ENCODE results near the gene GBE1.
"Not testable (repeated sequence)": the region's sequence is repeated elsewhere in the genome, so short reads cannot be mapped to it uniquely, and the experiment has no call there.

Gene GBE1

DNA sequence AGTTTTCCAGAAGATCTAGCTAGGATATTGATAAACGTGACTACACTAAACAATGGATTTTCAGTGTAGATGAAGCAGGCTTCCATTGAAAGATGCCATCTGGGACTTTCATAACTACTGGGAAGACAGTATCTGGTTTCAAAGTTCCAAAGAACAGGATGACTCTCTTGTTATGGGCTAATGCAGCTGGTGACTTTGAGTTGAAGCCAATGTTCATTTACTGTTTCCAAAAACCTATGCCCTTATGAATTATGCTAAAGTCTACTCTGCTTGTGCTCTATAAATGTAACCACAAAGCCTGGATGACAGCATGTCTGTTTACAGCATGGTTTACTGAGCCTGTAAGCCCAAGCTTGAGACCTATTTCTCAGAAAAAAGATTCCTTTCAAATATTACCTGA, 245.4 kb downstream of the GBE1 start:
- DNase-seq: no peak

DNA sequence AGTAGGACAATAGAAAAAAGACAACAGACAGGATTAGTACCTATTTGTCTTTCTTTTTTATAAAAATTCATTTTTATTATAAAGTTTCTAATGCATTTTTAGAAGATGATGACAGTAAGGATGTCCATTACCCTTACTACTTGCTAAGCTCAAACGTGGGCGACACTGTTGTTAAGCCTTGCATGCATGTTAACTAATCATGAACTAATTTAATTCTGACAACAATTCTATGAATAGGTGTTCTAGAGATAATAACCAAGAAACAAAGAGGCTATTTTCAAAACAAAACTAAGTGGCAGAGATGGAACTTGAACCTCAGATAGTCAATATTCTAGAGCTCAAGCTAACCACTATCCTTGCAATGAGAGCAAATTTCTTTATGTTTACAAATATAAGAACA, 247.9 kb downstream of the GBE1 start:
- no peak for DNase-seq

DNA sequence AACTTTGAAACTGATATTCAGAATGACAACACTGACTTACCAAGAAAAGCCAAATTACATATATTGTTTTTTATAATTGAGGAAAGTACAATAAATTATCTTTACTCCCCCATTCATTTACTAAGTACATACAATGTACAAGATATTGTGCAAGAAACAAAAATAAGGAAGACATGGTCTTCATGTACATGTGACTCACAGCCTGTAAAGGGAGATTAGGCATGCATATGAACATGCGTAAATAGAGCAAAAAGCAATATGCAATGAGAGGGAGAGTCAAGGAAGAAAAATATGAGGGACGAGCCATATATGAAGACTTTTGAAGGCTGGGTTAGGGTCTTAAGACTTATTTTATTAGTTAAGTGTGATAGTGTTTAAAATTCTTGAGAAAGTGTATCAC, 258.4 kb downstream of the GBE1 start:
- no peak for DNase-seq

DNA sequence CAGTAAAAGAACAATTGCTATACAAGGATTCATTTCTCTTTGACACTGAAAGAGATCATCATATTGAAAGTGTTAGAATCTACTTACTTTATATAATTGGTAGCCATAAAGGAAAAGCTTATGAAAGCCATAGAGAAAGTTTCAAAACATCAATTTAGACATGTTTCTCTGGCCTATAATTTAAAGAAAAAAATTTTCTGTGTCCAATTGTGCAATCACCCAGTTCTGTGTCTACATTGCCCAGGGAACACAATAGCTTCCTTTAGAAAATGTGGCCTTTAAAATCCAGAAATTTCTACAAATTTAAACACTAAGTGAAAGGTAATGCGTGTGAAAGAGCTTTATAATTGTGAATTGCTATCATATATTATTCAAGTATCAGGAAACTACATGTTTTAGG, 259.2 kb downstream of the GBE1 start:
- no peak for DNase-seq

DNA sequence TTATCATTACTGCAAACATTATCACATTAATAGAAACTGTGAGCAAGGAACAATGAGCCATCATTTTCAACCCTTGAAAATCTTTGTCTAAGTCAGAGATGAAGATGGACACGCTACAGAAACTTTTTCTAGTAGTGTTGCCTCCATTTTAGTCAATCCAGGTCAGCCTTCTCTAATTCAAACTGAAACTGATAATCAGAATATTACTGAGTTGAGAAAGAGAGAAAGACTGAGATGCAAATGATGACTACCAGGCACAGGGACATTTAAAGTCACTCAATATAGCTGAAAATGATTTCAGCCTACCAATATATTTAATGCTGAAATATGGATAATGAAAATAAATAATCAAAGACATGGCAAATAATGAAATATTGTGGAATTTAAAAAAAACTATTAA, 261.4 kb downstream of the GBE1 start:
- DNase-seq: no peak

DNA sequence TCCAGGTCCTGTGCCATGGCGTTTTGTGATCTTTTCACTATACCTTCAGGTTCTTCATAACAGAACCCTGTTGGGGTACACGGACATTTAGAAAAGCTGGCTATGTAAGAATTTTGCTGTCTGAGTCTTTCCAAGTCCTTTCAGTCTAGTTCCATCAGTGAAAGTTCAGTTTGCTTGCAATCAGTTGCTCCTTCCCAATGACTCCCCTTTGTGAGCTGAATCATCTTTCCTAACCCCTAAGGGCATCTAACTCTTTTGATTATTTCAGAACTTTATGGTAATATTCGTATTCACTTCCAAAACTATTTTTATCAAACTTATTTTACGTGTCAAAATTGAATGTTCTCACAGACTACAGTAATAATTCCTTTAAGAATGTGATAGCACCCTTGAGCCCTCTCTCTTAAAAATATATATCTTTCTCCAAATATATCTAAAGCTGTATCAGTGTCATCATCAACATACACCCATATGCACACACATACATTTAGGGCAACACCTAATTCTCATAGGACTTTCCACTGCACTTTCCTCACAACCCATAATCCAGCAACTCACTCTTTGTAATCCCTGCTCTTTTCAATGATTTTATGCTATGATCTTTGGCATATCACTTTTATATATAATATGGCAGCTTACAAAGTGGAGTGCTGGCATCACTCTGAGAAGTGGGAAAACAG, 263.7 kb downstream of the GBE1 start:
- DNase-seq: no peak

DNA sequence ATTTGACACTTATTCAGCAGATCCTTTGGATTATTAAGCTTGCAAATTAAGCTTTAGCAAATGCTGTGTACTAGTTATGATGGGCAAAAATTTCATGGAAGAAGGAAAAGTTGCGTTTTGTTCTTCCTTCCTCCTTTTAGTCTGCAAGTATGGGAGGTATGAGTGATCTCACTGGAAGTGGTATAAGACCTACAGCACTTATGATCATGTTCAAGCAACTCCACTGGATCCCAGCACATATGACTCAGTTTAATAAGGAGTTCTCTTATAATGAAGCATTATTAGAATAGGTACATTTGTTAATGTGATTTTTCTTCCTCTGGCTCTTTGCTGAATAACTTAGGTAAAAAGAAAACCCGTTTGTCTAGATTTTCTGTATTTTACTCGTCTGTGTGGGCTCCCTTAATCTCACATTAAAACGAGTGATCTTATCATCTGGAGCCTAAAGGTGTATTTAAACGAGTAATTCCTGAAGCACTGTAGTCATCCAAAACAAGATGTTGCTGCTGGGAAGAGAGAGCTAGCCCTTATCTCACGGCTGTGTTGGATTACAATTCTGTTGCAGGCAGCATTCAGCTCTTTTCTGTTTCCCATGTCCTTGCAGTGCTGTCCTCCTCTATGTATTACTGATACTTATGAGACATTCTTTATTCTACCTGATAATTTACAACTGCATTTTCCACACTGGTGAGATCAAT, 264.9 kb downstream of the GBE1 start:
- no peak for DNase-seq

DNA sequence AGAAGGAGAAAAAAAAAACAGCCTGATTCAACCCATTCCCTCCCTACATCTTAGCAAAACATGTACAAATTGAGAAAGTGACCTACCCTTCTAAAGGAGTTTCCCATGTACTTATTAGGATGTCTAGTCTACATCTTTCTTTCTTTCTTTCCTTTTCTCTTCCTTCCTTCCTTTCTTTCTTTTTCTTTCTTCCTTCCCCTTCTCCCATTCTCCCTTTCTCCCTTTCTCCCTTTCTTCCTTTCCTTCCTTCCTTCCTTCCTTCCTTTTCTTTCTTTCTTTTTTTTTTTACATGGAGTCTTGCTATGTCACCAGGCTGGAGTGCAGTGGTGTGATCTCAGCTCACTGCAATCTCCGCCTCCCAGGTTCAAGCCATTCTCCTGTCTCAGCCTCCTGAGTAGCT, 269.0 kb downstream of the GBE1 start:
- DNase-seq: not testable (repeated sequence)

DNA sequence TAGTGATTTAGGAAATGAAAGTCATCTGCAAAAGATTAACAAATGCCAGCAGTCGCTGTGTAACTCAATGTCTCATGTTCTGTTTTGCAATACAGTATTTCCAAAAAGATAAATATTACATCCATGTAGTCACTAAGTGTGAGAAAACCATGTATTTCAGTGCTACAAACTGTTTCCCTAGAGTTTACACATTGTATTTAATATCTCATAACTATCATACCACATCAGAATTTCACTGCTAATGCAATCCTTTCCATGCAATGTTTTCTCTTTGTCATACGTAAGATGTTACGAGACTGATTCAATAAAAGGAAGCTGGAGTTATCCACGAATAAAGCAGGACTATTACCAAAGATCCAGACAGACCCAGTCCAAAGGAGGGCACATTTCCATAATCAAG, 269.4 kb downstream of the GBE1 start:
- DNase-seq: no peak

DNA sequence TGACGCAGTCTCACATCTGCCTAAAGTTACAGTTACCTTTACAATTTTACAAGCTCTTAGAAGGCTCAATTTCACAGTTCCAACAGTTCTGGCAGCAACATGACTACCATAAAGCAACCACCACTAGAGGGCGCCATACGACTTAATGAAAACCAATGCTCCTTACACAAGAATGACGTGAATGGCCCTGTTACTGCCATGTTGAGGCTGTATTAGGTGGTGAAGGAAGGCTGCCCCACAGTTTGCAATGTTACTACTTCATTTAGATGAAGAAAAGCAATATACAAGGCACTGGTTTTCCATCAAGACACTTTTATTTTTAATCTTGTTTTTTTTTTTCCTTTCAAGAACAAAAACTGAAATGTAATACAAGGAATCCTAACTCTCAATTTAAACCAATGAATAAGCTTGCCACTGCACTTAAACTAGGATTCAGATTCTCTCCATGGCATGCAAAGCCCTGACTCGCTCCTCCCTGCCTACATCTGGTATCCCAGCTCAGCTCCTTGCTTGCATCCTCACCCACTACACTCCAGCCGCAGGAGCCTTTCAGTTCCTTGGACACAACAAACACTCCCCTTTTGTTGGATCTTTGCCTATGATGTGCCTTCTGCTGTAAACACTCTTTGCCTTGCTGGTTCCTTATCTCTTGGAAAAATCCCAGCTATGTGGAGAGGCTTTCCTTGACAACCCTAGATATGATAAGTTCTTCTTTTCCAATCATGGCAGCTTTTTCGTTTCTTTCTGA, 270.7 kb downstream of the GBE1 start:
- peak; percentile 90 for DNase-seq

DNA sequence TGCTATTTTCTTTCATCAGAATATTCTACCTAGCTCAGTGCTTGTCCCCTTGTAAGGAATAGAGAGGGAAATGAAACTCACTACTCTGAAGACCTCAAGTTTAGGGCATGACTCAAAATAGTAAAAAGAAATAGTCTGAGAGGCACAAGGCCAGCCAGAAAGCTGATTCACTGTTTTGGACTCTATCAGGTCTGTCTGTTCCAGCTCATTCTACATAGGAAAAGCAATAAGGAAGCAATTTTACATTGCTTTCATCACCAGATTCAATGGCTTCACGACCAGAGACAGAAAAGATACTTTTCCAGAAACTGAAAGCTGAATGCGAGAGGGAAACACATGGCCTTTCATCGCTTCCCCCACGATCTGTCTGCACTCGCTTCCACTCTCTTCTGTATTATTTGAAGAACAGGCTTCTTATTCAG, 276.0 kb downstream of the GBE1 start:
- no peak for DNase-seq

DNA sequence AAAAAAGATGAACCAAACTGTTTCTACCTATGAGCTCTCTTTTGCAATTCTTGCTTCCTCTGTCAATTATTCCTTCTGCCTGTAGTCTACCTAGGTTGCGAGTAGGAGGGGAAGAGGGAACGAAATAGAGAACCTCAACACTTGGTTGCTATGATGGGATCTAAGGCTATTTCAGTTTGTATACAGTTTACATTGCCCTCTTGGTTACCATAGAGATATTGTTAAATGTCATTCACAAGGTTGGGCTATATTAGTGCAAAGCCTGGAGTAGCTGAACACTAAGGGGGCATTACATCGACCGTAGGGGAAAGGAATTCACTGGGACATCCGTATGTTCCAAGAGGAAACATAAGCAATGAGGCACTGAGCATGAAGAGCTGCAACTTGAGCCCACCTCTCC, 276.9 kb downstream of the GBE1 start:
- no peak for DNase-seq

DNA sequence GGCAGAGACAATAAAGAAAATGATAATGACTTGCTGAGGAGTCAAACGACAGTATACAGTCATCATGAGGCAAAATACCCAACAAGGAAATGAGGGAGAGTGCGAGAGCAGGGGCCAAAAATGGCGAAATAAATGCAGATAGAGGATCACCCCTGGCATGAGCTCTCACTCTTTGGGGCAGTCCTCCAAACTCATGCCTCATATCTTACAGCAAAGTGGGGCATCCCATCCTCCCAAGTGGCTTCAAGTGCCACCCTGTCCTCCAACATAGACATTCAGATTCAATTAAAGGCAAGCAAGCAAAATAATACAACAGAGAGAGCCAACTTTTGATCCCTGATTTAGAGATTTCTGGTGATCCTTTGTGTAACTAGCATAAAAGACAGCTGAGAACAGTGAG, 278.4 kb downstream of the GBE1 start:
- no peak for DNase-seq

DNA sequence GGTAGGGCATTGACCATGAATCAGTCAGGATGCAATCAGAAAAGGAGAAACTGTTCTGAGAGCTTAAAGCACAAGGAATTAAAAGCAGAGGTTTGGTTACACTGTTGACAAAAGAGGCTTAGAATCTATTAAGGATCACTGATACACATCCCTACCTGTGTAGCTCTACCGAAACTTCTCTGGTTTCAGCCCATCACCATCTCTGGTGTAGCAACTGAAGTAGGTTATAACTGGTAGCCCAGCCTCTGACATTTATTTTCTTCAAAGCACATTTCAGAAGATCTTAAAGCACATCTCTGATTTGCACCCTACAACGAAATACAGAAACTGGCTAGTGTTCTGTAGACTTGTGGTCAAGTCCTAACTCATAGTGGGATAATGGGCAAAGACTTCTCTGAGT, 283.7 kb downstream of the GBE1 start:
- DNase-seq: no peak

DNA sequence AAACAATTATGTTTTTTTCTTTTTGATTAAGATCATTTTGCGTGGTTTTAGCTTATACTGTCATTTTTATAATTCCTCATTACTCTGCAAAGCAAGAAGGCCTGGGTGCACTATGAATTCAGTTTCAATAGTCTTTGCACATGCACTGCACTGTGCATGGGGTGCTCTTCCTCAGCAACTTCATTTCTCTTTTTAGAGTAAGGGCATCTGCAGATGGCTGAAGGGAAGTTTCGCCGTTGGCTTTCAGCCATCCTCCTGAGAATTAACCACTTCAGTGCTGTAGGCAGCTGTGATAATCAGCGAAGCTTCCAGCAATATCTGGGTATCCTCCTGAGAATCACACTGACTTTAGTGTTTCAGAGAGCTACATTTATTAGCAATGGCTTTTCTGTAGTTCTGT, 284.8 kb downstream of the GBE1 start:
- DNase-seq: no peak

DNA sequence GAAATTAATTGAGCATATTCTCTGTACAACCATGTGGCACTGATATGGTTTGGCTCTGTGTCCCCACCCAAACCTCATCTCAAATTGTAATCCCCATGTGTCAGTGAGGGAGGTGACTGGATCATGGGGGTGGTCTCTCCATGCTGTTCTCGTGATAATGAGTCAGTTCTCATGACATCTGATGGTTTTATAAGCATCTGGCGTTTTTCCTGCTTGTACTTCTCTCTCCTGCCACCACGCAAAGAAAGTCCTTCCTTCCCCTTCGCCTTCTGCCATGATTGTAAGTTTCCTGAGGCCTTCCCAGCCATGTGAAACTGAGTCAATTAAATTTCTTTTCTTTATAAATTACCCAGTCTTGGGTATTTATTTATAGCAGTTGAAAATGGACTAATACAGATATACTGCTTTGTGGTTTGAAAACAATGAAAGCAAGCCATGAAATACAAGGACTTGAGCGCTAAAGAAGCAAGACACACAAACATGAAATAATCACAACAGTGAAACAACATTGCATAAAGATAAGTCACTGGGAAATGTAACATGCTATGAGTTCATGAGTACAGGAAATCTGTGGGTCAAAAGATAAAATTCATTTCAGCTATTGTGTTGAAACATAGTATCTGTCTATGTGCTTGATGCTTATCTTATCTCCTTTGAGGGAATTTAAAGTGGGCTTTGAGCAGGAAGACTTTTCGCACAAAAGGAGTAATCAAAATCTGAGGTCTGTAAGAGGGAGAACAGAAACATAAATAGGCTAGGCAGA, 288.7 kb downstream of the GBE1 start:
- peak; percentile 5 for DNase-seq

DNA sequence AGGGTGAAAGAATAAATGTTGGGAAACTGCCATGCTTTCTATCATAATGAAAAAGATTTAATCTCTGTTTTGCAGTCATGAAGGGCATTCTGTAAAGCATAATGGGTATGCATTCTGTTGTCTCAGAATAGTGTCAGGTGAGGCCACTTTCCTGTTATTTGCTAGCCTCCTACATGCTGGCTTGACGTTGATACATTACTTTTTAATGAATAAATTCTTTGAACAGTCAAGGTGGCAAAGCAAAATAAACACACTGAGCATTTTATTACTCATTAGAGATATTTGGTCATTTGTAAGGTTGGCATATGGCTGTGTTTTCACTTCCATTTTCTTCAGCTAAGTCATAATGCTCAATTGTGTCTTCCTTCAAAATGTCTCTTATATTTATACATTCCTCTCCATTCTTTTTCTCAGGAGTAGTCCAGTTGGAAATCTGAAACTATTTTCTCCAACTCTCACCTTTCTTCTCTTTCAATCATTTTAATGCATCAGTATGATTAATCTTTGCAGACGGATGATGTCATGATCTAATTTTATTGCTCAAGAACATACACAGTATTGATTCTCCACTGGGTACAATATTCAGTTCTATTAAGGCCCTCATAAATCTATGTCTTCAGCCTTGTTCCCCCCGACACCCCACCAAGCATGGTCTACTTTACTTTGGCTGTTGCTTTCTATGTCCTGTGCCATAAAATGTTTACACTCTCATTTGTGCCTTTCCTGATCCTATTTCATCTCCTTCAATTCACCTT, 290.7 kb downstream of the GBE1 start:
- DNase-seq: no peak

DNA sequence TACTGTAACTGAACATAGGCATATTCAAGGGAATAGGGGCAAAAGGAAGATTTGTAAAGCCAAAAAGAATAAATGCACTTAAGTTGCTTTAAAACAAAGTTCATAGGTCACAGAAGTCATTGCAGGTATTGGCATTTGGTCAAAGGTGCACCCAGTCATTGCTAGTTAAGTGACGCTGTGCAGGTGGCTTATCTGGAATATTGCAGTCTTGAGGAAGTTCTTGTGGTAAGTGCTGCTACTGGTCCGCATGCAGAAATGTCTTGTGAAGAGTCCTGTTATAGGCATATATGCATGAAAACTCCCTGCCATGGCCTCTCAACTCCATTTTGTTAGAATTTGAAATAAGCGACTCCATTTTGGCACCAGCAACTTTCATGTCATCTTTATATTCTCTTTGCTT, 293.1 kb downstream of the GBE1 start:
- DNase-seq: no peak

DNA sequence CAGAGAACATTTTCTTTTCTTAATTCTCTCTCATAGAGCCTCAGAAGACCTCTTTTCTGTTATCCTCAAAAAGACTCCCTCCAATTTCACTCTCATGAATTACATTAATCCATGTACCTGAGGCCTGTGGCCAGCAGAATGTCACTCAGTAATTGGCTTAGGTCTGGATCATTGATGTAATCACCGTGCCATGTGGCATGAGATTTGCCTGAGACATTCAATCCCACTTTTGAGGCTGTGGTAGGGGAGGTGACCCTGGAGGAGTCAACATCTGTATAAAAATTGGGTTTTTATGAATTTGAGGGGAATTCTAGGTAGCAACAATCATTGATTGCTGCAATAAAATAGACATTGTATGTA, 295.3 kb downstream of the GBE1 start:
- DNase-seq: no peak

DNA sequence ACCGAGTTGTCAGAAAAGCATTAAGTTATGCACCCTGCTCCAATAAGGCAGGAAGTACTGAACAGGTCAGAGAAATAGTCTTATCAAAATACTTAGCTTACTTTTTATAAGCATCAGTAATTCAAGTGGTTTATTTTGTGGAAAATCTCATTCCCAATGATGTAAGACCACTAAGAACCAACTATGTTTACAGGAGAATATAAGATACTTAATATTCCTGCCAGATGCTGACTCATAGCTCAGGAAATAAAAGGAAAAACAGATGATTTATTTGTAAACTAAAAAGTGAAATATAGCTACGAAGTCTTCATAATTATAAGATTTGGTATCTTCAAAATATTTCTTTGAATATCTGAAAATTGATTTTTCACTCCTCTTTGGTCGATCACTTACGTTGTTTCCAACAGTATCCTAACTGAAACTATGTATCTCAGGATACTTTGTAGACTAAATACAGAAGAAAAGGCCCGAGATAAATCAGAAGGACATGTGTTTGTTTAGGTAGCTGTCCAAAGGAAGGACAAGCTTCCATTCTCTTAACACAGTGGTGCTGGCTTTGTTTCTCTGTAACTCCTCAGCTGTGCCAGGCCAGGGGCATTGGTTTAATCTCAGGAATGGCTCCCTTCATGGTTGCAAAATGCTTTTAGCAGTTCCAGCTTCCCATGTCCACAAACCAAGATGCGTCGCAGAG, 295.8 kb downstream of the GBE1 start:
- DNase-seq: no peak

DNA sequence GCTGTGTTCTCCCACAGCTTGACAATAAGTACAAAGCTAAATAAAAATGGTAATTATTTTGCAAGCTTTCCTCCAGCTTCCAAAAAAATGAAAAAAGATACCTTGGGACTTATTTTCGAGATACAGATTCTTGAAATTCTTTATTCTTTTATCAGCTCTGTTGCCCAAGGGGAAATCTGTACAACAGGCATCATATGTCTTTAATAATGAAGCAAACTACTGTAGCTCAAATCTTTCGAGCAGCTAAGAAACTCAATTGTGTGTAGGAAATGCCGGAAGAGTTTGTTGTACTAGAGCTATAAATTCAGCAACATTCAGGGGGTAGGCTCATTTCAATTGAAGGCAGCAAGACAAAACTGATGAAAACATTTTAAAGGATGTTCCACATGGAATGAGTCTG, 297.7 kb downstream of the GBE1 start:
- no peak for DNase-seq

DNA sequence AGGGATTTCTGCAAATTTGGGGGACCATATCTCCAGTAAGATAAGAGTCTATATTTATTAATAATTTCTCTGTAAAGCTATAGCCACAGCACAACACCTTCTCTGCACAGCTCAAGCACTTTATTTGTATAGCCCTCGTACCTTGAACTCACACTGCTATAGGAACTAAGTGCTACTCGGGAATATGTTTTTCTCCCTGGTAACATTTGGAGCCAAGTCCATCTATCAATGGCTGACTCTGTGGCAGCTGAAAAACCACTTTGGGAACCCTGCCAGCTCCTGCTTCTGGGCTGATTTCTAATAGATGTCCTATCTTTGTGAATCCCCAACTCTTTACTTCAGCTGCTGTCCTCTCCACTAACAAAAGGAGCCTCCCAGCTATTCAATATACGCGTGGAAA, 298.5 kb downstream of the GBE1 start:
- DNase-seq: peak; percentile 25
